Esophagus (tissue), 2 donors: ENCODE results near the gene NDUFB10. TPM values are rescaled to one million over a fixed set of nuclear protein-coding genes. Genes with fewer than 3 reads are reported as not detected.

Source experiments
- H3K27ac ChIP-seq, 2 donors: one replicate each; pipeline ENCODE4 v1.5.1; 2013; ENCODE audit warnings: low read depth in 2 of 2, mild to moderate bottlenecking in 2 of 2, inconsistent platforms in 1 of 2, low read length in 1 of 2, moderate library complexity in 1 of 2
- H3K27me3 ChIP-seq, 2 donors: one replicate each; pipeline ENCODE4 v1.6.1; 2013; ENCODE audit warnings: low read length in 2 of 2, control low read depth in 1 of 2, mild to moderate bottlenecking in 1 of 2; ENCODE audit not compliant: insufficient read depth in 2 of 2, control insufficient read depth in 1 of 2
- H3K36me3 ChIP-seq, 2 donors: one replicate each; pipeline ENCODE4 v1.6.1; 2013; ENCODE audit warnings: low read length in 1 of 2; ENCODE audit not compliant: control insufficient read depth in 2 of 2, insufficient read depth in 2 of 2
- H3K4me1 ChIP-seq, 2 donors: one replicate each; pipeline ENCODE4 v1.6.1; 2013; ENCODE audit warnings: low read length in 1 of 2; ENCODE audit not compliant: control insufficient read depth in 2 of 2, insufficient read depth in 2 of 2
- H3K4me3 ChIP-seq, 2 donors: one replicate each; pipeline ENCODE4 v1.5.1; 2013; ENCODE audit warnings: low read length in 2 of 2, mild to moderate bottlenecking in 2 of 2, low read depth in 1 of 2, moderate library complexity in 1 of 2
- H3K9me3 ChIP-seq, 2 donors: one replicate each; pipeline ENCODE4 v1.6.1; 2013; ENCODE audit warnings: mild to moderate bottlenecking in 2 of 2, low read depth in 1 of 2, low read length in 1 of 2, moderate library complexity in 1 of 2; ENCODE audit not compliant: control insufficient read depth in 2 of 2, insufficient read depth in 1 of 2
- WGBS, 2 donors: extraction: QIAGEN DNeasy Blood & Tissue Kit; methylation state at CpG; one replicate each; pipeline ENCODE4 v1.1.7; 2013; 5-methylcytosine and 5-hydroxymethylcytosine counted together
- polyA plus RNA-seq, 2 donors: library from polyadenylated mRNA; stranded (reverse); fragments of 200-250 nt; gene quantifications; one replicate each; pipeline ENCODE4 v1.2.3, GENCODE V29; 2013
- donor health status: healthy with polysubstance abuse.
- donor health status: Bipolar disorder and iron deficiency.

The NDUFB10 gene
- polyA plus RNA-seq, 2 donors = 160 to 207 TPM

GRCh38 chr16:1923299-1924034 is 35.9 kb upstream of the NDUFB10 start:
- Histone ChIP-seq H3K9me3 (peaks cover 0 to 2% of the 10 kb centered on the region in 2 donors), H3K27me3 (peaks cover 0 to 10% of the 10 kb centered on the region in 2 donors), H3K36me3 (no peaks in the 10 kb centered on the region), H3K4me3 (no peak overlapping the region), H3K4me1 (peaks cover 10 to 14% of the 10 kb centered on the region in 2 donors), H3K27ac (peak overlapping the region in 1 of 2 donors; percentile 0)
- 14 to 17% methylated on average over 24 of the region's 24 CpGs for WGBS, 2 donors

- Histone ChIP-seq H3K4me1 (peaks cover 7 to 11% of the 10 kb centered on the region in 2 donors), H3K27me3 (peaks cover 0 to 10% of the 10 kb centered on the region in 2 donors), H3K9me3 (peaks cover 0 to 2% of the 10 kb centered on the region in 2 donors), H3K4me3 (no peak overlapping the region), H3K27ac (no peak overlapping the region), H3K36me3 (no peaks in the 10 kb centered on the region)
- 63 to 70% methylated on average over 5 of the region's 5 CpGs for WGBS, 2 donors
Observed at GRCh38 chr16:1924095-1924494, 35.2 kb upstream of the NDUFB10 start.

GRCh38 chr16:1926271-1926670 is 33.1 kb upstream of the NDUFB10 start:
- Histone ChIP-seq H3K4me3 (no peak overlapping the region), H3K27ac (no peak overlapping the region), H3K4me1 (peaks cover 3 to 14% of the 10 kb centered on the region in 2 donors), H3K36me3 (no peaks in the 10 kb centered on the region), H3K9me3 (no peaks in the 10 kb centered on the region), H3K27me3 (no peaks in the 10 kb centered on the region)
- 60 to 79% methylated on average over 10 to 11 of the region's 11 CpGs for WGBS, 2 donors

GRCh38 chr16:1929105-1929504 is 30.2 kb upstream of the NDUFB10 start:
- WGBS, 2 donors = 11 to 18% methylated on average over 8 to 11 of the region's 11 CpGs
- H3K36me3 ChIP-seq = no peaks in the 10 kb centered on the region
- H3K4me1 ChIP-seq = peaks cover 0 to 8% of the 10 kb centered on the region in 2 donors
- no peaks in the 10 kb centered on the region for H3K9me3 ChIP-seq
- H3K4me3 ChIP-seq = peak overlapping the region; percentile 52 to 54
- peak overlapping the region; percentile 47 to 48 for H3K27ac ChIP-seq
- no peaks in the 10 kb centered on the region for H3K27me3 ChIP-seq

- Histone ChIP-seq H3K4me3 (peak overlapping the region; percentile 52 to 54), H3K9me3 (no peaks in the 10 kb centered on the region), H3K36me3 (no peaks in the 10 kb centered on the region), H3K4me1 (peaks cover 0 to 8% of the 10 kb centered on the region in 2 donors), H3K27ac (peak overlapping the region; percentile 47 to 48), H3K27me3 (no peaks in the 10 kb centered on the region)
- WGBS, 2 donors = 9 to 11% methylated on average over 64 to 70 of the region's 70 CpGs
Observed at GRCh38 chr16:1929578-1930337, 29.6 kb upstream of the NDUFB10 start.

- WGBS, 2 donors = 62 to 63% methylated on average over 10 of the region's 10 CpGs
- H3K36me3 ChIP-seq = no peaks in the 10 kb centered on the region
- H3K27ac ChIP-seq = no peak overlapping the region
- no peaks in the 10 kb centered on the region for H3K9me3 ChIP-seq
- peaks cover 0 to 8% of the 10 kb centered on the region in 2 donors for H3K4me1 ChIP-seq
- H3K4me3 ChIP-seq = no peak overlapping the region
- no peaks in the 10 kb centered on the region for H3K27me3 ChIP-seq
Observed at GRCh38 chr16:1930338-1930720, 29.0 kb upstream of the NDUFB10 start.

- Histone ChIP-seq H3K4me1 (peaks cover 0 to 8% of the 10 kb centered on the region in 2 donors), H3K36me3 (peaks cover 0 to 5% of the 10 kb centered on the region in 2 donors), H3K9me3 (no peaks in the 10 kb centered on the region), H3K27ac (no peak overlapping the region), H3K4me3 (no peak overlapping the region), H3K27me3 (no peaks in the 10 kb centered on the region)
- 66 to 73% methylated on average over 19 of the region's 19 CpGs for WGBS, 2 donors
Observed at GRCh38 chr16:1932050-1933028, 27.0 kb upstream of the NDUFB10 start.

GRCh38 chr16:1933097-1933661 is 26.2 kb upstream of the NDUFB10 start:
- Histone ChIP-seq H3K27ac (no peak overlapping the region), H3K36me3 (peaks cover 0 to 9% of the 10 kb centered on the region in 2 donors), H3K27me3 (no peaks in the 10 kb centered on the region), H3K4me1 (peaks cover 0 to 8% of the 10 kb centered on the region in 2 donors), H3K4me3 (no peak overlapping the region), H3K9me3 (no peaks in the 10 kb centered on the region)
- 68% methylated on average over 22 to 23 of the region's 23 CpGs for WGBS, 2 donors
